Psoas muscle (tissue), 8 donors: ENCODE measurements around the gene MT1H. TPM values are rescaled to one million over a fixed set of nuclear protein-coding genes. Genes with fewer than 3 reads are reported as not detected.
A peak's percentile ranks its signal among the peaks of the same experiment; 100 is the strongest.

ENCODE experiments used
- ATAC-seq, 4 donors: fragments of 200-7000 bp; cut with Tn5 transposase; one replicate each; pipeline ENCODE4 v1.9.1; 2020; ENCODE audit warnings: moderate library complexity in 3 of 4, mild to moderate bottlenecking in 2 of 4
- DNase-seq, 2 donors: peaks; one replicate each; pipeline ENCODE4 v3.0.0-alpha.2; 2020
- H3K27ac ChIP-seq: fragments of 200-600 bp; one replicate; pipeline ENCODE4 v1.8.0; 2022
- H3K27me3 ChIP-seq, 3 donors: fragments of 200-600 bp in 1 of 3; one replicate each; pipeline versions ENCODE4 v1.6.1 to v1.8.0; 2013 to 2022; ENCODE audit warnings: low read length in 2 of 3, mild to moderate bottlenecking in 2 of 3, moderate library complexity in 1 of 3; ENCODE audit not compliant: insufficient read depth in 3 of 3
- H3K36me3 ChIP-seq, 2 donors: fragments of 200-600 bp in 1 of 2; one replicate each; pipeline versions ENCODE4 v1.6.1 to v1.8.0; 2013 to 2022; ENCODE audit warnings: low read depth in 1 of 2, mild to moderate bottlenecking in 1 of 2, moderate library complexity in 1 of 2; ENCODE audit not compliant: insufficient read depth in 1 of 2
- H3K4me1 ChIP-seq: fragments of 200-600 bp; one replicate; pipeline ENCODE4 v1.8.0; 2022
- H3K4me3 ChIP-seq: fragments of 200-600 bp; one replicate; pipeline ENCODE4 v1.8.0; 2022; ENCODE audit warnings: mild to moderate bottlenecking
- H3K9me3 ChIP-seq: fragments of 200-600 bp; one replicate; pipeline ENCODE4 v1.8.0; 2022
- CTCF ChIP-seq: fragments of 200-600 bp; IDR thresholded peaks from one replicate; pipeline ENCODE4 v1.8.0; 2022; ENCODE audit warnings: antibody characterized with exemption
- WGBS, 3 donors: extraction: QIAGEN DNeasy Blood & Tissue Kit; methylation state at CpG; one replicate each; pipeline versions ENCODE4 v1.1.6 to v1.1.7; 2013; 5-methylcytosine and 5-hydroxymethylcytosine counted together
- intact Hi-C, 2 donors: fragments of 100-400 bp; cut with DNase I; formaldehyde crosslinking; loops; one replicate each; pipeline versions ENCODE4 v1.11.0 to v1.14.2; 2022
- polyA plus RNA-seq, 3 donors: library from polyadenylated mRNA; stranded (reverse); fragments of 200-250 nt; gene quantifications; one replicate each; pipeline ENCODE4 v1.2.3, GENCODE V29; 2013
- total RNA-seq, 4 donors: library from RNA; stranded (reverse); fragmentation: NEBNext Ultra II Directional in 2 of 4; extraction: Animal tissue kit (Norgen Biotek cat#: 25700) in 2 of 4; gene quantifications; one replicate each; pipeline versions ENCODE4 v1.2.1 to v1.2.4, GENCODE V29; 2021 to 2023
- donor health status: healthy with polysubstance abuse.
- donor health status: DM: no; HTN: no; CAD: no; lungs with moderate emphysema.
- donor health status: Bipolar disorder and iron deficiency.
- donor health status: healthy.
- donor health status: DM: yes; HTN: yes; CAD: no.
- donor health status: DM: no; HTN: no; CAD: no.
- donor health status: DM: no; HTN: no; CAD: no.
- donor health status: DM: yes; HTN: yes; CAD: no.

Gene MT1H
- total and polyA plus RNA-seq, 7 donors: not detected

GRCh38 chr16:56679078-56679730 is 9.6 kb downstream of the MT1H start:
- TF ChIP-seq CTCF: no peak
- Histone ChIP-seq H3K27me3 (peaks cover 0 to 4% (median 0%) of the 10 kb centered on the region in 3 donors), H3K27ac (peak overlapping the region; percentile 92), H3K4me3 (no peak overlapping the region), H3K4me1 (peaks cover 24% of the 10 kb centered on the region), H3K36me3 (no peaks in the 10 kb centered on the region), H3K9me3 (no peaks in the 10 kb centered on the region)
- DNase-seq (no peak), ATAC-seq (peak in 1 of 4 donors; percentile 0)
- intact Hi-C loops: loop anchor here in 1 of 2 donors (2.0 kb wide), 1 partner anchor 50 kb away; no protein-coding TSS in a partner anchor
- WGBS, 3 donors: 59 to 78% (median 64%) methylated on average over 3 of the region's 3 CpGs

- Histone ChIP-seq H3K27me3 (peaks cover 0 to 4% (median 0%) of the 10 kb centered on the region in 3 donors), H3K36me3 (no peaks in the 10 kb centered on the region), H3K4me1 (peaks cover 28% of the 10 kb centered on the region), H3K9me3 (no peaks in the 10 kb centered on the region), H3K27ac (peak overlapping the region; percentile 92), H3K4me3 (no peak overlapping the region)
- 32 to 49% (median 36%) methylated on average over 6 of the region's 6 CpGs for WGBS, 3 donors
- no peak for TF ChIP-seq CTCF
- ATAC-seq (peak; percentile 63 to 80 (median 68)), DNase-seq (peak; percentile 65 to 82)
- intact Hi-C loops: loop anchor here in 1 of 2 donors (2.0 kb wide), 1 partner anchor 51 kb away; no protein-coding TSS in a partner anchor
Measured at GRCh38 chr16:56679818-56680217, 10.2 kb downstream of the MT1H start.

- 0 to 1% (median 0%) methylated on average over 36 to 49 of the region's 49 CpGs for WGBS, 3 donors
- peaks cover 45% of the 10 kb centered on the region for H3K4me1 ChIP-seq
- H3K27ac ChIP-seq: peak within 1 kb of the TSS; percentile 92
- H3K27me3 ChIP-seq: no peaks in the 10 kb centered on the region
- ATAC-seq (peak; percentile 61 to 81 (median 72)), DNase-seq (peak; percentile 97 to 99)
- peak within 1 kb of the TSS; percentile 88 for H3K4me3 ChIP-seq
- H3K9me3 ChIP-seq: no peaks in the 10 kb centered on the region
- no peaks in the 10 kb centered on the region for H3K36me3 ChIP-seq
- no peak for TF ChIP-seq CTCF
- intact Hi-C loops: loop anchor here in 1 of 2 donors (2.0 kb wide), 1 partner anchor 73 kb away; the partner anchor contains the start of gene MT2A
Measured at GRCh38 chr16:56681939-56682702, 12.5 kb downstream of the MT1H start, which contains the start of gene MT1X. Gene MT1X (plus strand): TSS chr16:56682470. CDS start chr16:56682541, 71 bp downstream.

DNA sequence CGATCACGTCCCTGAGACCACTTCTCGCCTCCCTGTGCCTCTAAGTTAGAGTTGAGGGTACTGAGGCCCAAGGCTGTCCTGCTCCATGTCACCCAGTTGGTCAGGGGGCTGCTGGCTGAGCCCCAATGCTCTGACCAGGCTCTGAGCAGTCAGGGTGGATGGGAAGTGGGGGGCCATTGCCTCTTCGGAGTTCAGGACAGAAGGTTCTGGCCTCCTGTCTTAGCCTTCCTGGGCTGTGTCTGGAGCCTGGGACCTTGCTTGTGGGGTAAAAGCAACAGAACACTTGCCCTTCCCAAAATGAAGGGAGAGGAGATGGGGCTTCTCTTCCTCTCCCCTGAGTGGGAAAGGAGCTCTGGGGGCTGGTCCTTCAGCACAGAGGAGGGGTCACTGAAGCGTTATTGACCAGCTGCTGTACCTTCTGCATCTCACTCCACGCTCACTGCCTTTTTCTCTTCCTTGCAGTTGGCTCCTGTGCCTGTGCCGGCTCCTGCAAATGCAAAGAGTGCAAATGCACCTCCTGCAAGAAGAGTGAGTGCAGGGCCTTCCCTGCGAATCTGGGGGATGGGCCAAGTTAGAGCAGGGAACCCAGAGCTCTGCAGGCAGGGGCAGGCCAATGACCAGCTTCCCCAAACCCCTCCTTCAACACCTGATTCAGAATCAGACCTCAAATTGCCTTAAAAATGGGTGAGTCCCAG is 13.2 kb downstream of the MT1H start:
- 7 to 17% (median 14%) methylated on average over 8 of the region's 8 CpGs for WGBS, 3 donors
- DNase-seq: peak in 1 of 2 donors; percentile 33

More for the DNA sequence above, 13.2 kb downstream of the MT1H start:
- intact Hi-C loops: loop anchor here in 1 of 2 donors (2.0 kb wide), 1 partner anchor 74 kb away; the partner anchor contains the start of gene MT2A
- Histone ChIP-seq H3K4me3 (peak overlapping the region; percentile 88), H3K27me3 (no peaks in the 10 kb centered on the region), H3K27ac (peak overlapping the region; percentile 92), H3K4me1 (peaks cover 45% of the 10 kb centered on the region), H3K36me3 (no peaks in the 10 kb centered on the region), H3K9me3 (no peaks in the 10 kb centered on the region)
- TF ChIP-seq CTCF: no peak
- ATAC-seq: peak in 1 of 4 donors; percentile 2
